ENCODE results near the gene UVSSA. TPM values are rescaled to one million over a fixed set of nuclear protein-coding genes. Genes with fewer than 3 reads are reported as not detected.
A peak's percentile ranks its signal among the peaks of the same experiment; 100 is the strongest.
"Not testable (repeated sequence)": the region's sequence is repeated elsewhere in the genome, so short reads cannot be mapped to it uniquely, and the experiment has no call there.

The UVSSA gene
- total RNA-seq, 1 donor from 2014 or later: 3.1 TPM

- no peak for DNase-seq (ENCODE audit: low read depth in 2 of 2)
Observed at GRCh38 chr4:1330761-1331590, 16.0 kb upstream of the UVSSA start.

- DNase-seq (ENCODE audit: low read depth in 2 of 2): no peak
Observed at GRCh38 chr4:1331591-1332353, 15.2 kb upstream of the UVSSA start.

DNA sequence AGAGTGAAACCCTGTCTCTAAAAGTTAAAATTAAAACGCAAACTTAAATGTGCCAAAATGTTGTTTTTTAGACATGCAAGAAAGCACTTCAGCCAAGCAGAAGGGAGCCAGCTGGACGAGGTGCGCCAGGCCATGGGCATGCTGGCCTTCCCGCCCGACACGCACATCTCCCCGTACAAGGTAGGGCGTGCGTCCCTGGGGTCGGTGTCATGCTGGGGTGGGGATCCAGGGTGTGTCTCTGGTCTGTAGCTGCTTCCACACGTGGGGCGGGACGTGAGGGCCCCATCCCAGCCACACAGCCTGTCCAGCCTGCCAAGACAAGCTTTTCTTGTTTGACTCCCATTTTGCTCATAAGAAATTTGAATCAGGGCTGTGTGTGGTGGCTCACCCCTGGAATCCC is 14.3 kb upstream of the UVSSA start:
- no peak for DNase-seq (ENCODE audit: low read depth in 2 of 2)

DNA sequence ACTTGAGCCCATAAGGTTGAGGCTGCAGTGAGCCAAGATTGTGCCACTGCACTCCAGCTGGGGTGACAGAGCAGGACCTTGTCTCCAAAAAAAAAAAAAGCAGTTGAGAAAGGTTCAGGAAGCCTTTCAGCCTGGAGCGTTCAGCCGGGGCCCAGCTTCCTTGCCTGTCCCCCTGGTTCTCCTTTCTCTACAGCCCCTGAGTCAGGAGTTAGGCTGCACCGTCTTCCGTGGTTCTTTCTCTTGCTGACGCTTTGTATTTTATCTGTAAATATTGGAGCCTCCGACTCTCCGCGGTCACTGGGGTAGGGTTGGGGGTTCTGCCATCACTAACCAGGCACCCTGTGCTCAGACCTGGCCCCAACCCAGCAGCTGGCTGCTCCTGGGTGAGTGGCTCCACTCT is 13.8 kb upstream of the UVSSA start:
- DNase-seq (ENCODE audit: low read depth in 2 of 2): no peak

- not testable (repeated sequence) for DNase-seq (ENCODE audit: low read depth in 2 of 2)
Observed at GRCh38 chr4:1333851-1334578, 13.0 kb upstream of the UVSSA start.

DNA sequence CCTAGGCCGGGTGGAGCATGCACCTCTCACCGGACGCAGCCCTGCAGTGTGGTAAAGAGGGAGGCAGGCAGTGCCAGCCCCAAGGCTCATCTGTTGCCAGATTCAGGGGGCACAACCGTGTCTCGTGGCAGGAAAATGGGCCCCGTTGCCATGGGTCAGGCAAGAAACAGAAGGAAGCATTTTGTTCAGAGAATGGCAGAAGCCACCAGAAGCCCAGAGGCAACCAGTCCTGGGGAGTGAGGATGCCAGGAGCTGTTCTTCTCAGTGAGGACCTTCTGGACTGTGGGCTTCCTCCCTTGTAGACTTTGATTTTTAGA is 12.5 kb upstream of the UVSSA start:
- no peak for DNase-seq (ENCODE audit: low read depth in 2 of 2)

DNA sequence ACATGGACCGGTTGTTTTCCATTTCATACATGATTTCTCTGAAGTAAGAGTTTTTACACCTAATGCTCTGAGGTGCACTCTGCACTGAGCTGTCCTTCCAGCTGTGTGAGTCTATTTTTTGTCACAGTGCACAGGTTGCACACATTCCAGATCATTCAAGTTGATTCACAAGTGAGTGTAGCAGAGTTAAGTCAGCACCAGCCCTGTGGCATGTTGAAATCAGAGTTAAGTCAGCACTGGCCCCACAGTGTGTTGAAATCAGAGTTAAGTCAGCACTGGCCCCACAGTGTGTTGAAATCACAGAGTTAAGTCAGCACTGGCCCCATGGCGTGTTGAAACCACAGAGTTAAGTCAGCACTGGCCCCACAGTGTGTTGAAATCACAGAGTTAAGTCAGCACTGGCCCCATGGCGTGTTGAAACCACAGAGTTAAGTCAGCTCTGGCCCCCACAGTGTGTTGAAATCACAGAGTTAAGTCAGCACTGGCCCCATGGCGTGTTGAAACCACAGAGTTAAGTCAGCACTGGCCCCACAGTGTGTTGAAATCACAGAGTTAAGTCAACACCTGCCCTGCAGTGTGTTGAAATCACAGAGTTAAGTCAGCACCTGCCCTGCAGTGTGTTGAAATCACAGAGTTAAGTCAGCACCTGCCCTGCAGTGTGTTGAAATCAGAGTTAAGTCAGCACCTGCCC is 11.7 kb upstream of the UVSSA start:
- not testable (repeated sequence) for DNase-seq (ENCODE audit: low read depth in 2 of 2)

DNA sequence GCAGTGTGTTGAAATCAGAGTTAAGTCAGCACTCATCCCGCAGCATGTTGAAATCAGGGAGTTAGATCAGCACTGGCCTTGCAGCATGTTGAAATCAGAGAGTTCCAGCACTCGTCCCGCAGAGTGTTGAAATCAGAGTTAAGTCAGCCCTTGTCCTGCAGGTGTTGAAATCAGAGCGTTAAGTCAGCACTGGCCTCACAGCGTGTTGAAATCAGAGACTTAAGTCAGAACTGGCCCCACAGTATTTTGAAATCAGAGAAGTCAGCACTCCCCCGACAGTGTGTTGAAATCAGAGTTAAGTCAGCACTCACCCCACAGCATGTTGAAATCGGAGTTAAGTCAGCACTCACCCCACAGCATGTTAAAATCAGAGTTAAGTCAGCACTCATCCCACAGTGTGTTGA is 10.9 kb upstream of the UVSSA start:
- no peak for DNase-seq (ENCODE audit: low read depth in 2 of 2)

GRCh38 chr4:1337376-1337831 is 9.6 kb upstream of the UVSSA start:
- DNase-seq (ENCODE audit: low read depth in 2 of 2): peak in 1 of 2 donors; percentile 23

DNA sequence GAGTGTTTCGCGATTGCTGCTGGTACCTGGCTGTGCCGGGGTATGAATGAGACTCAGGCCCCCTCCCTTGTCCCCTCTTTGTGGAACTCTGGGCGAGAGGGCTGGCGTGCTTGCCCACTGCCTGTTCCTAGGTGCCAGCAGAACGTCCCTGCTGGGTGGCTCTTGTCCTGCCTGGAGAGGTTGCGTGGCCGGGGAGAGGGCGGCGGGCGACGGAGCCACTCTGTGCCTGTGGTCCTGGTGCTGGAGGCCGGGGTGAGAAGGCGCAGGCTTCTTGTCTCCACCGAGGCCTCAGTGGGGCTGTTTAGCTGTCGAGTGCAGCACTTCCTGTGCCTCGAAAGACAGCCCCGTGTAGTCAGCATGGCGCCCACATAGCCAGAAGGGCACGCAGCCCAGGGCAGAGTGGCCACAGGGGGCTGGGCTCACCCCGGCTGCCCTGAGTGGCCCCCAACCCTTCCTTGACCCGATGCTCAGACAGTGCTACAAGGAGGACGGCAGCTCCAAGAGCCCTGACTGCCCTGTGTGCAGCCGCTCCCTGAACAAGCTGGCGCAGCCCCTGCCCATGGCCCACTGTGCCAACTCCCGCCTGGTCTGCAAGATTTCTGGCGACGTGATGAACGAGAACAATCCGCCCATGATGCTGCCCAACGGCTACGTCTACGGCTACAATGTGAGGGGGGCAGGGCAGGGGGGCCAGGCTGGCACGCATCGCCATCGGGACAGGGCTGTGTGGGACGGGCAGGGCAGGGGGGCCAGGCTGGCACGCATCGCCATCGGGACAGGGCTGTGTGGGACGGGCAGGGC is 8.9 kb upstream of the UVSSA start:
- DNase-seq (ENCODE audit: low read depth in 2 of 2): no peak

DNA sequence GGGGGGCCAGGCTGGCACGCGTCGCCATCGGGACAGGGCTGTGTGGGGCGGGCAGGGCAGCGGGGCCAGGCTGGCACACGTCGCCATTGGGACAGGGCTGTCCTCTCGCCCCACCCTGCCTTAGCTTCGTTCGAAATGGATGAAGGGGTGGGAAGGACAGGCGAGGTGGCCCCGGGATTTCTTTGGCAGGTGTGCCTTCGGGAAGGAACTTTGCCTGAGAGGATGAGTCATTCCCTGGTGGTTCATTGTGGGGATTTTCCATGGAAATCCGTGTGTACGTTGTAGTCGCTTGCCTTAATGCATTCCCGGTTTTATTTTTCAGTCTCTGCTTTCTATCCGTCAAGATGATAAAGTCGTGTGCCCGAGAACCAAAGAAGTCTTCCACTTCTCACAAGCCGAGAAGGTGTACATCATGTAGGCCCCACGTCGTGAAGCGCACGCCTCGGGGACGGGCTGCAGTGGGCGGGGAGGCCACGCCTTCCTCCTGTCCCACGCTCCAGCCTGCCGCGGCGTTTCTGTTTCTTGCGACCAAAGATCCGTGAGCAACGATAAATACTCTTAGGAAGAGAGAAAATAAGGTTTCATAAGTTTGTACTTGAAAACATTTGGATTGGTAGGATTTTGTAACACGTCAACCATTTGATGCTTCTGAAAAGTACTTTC is 8.1 kb upstream of the UVSSA start:
- no peak for DNase-seq (ENCODE audit: low read depth in 2 of 2)

DNA sequence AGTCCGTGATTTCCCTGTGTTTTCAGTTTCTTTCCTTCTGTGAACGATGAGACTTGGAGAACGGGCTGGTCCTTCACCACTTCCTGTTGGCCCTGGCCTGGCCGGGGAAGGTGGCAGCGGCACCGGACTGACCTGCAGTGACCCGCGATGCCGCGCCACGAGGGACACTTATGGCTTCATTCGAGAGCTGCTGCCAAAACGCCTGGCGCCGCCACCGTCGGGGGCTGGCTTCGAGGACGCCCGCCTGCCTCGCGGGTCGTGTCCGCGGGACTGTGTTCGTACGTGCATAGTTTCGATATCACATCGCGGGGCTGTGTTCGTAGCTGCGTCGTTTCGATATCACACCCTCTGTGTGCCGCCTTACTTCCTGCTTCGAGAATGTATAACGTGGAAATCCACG is 7.5 kb upstream of the UVSSA start:
- no peak for DNase-seq (ENCODE audit: low read depth in 2 of 2)

DNA sequence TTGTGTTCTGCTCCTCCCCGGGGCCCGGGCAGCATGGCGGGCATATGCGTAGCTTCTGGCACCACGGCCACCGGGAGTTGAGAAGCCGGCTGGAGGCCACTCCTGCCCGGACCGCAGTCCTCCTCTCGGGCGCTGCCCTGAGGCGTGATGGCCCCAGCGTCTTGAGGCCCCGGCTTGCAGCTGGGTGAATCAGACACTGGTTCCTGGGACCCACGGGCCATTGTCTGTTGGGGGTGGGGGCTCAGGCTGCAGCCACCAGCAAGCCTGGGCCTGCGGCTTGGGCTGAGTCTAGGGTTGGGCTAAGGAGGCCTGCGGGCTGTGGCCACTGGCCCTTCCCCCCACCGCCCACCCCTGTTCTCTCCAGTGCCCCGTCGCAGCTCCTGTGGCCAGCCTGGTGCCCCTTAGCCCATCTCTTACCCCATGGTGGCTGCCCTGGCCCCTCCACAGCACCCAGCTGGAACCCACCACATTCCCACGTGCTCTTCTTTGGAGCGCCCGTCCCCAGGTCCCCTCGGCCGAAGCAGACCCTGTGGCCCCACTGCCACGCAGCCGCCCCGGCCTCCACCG is 6.7 kb upstream of the UVSSA start:
- no peak for DNase-seq (ENCODE audit: low read depth in 2 of 2)

GRCh38 chr4:1340861-1341260 is 6.1 kb upstream of the UVSSA start:
- no peak for DNase-seq (ENCODE audit: low read depth in 2 of 2)

- DNase-seq (ENCODE audit: low read depth in 2 of 2): peak in 1 of 2 donors; percentile 18
Observed at GRCh38 chr4:1342003-1342402, 5.0 kb upstream of the UVSSA start.

- DNase-seq (ENCODE audit: low read depth in 2 of 2): no peak
Observed at GRCh38 chr4:1344696-1345095, 2.3 kb upstream of the UVSSA start.

- peak in 1 of 2 donors; percentile 63 for DNase-seq (ENCODE audit: low read depth in 2 of 2)
Observed at GRCh38 chr4:1345903-1346780, 866 bp upstream of the UVSSA start.

DNA sequence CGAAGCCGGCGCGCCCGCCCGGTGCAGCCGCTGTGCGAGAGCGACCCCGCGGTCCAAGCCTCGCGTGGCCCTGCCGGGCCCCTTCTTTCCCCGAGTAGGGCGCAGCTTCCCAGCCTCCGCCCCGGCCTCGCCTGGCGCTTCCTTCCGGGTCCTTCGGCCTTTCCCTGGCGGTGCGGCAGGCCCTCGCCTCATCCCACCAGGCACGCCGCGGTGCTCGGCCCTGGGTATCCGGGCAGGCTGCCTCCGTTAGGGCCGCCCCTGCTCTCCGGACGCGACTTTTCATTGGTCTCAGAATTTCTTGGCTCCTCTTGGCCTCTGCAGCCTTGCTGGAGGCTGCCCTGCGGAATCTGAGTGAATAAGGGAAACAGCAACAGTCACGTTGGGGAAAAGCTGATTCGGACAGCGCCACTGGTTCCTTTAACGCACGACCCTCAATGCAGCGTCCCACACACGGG is 429 bp downstream of the UVSSA start:
- DNase-seq (ENCODE audit: low read depth in 2 of 2): peak; percentile 66 to 89

GRCh38 chr4:1348014-1348513 is 1.1 kb downstream of the UVSSA start:
- DNase-seq (ENCODE audit: low read depth in 2 of 2): no peak
